H9 (cell line): ENCODE measurements around the gene NAA35. TPM values are rescaled to one million over a fixed set of nuclear protein-coding genes. Genes with fewer than 3 reads are reported as not detected.

Experiments
- DNase-seq: peaks from one replicate; pipeline ENCODE4 v3.0.0-alpha.2; 2017
- H2AFZ ChIP-seq: one replicate; pipeline ENCODE4 v1.6.1; 2013; ENCODE audit warnings: mild to moderate bottlenecking, low read length, control low read depth, moderate library complexity
- H2AK5ac ChIP-seq: 2 replicates; pipeline ENCODE4 v1.6.1; 2013; ENCODE audit warnings: low read length, control low read depth, mixed read lengths; ENCODE audit not compliant: insufficient read length
- H2BK120ac ChIP-seq: one replicate; pipeline ENCODE4 v1.6.1; 2013; ENCODE audit warnings: low read depth, mild to moderate bottlenecking, low read length, control low read depth, inconsistent platforms; ENCODE audit not compliant: poor library complexity, severe bottlenecking
- H2BK12ac ChIP-seq: 2 replicates; pipeline ENCODE4 v1.6.1; 2013; ENCODE audit warnings: low read length, control low read depth, mixed read lengths, low read depth; ENCODE audit not compliant: insufficient read length
- H2BK15ac ChIP-seq: 2 replicates; pipeline ENCODE4 v1.6.1; 2013; ENCODE audit warnings: low read depth, low read length, control low read depth
- H2BK20ac ChIP-seq: one replicate; pipeline ENCODE4 v1.6.1; 2013; ENCODE audit warnings: low read depth, mild to moderate bottlenecking, low read length, control low read depth, inconsistent platforms; ENCODE audit not compliant: poor library complexity, severe bottlenecking
- H2BK5ac ChIP-seq: 2 replicates; pipeline ENCODE4 v1.6.1; 2013; ENCODE audit warnings: low read length, control low read depth, mixed read lengths; ENCODE audit not compliant: insufficient read length
- H3K14ac ChIP-seq: 2 replicates; pipeline ENCODE4 v1.6.1; 2013; ENCODE audit warnings: low read length, control low read depth; ENCODE audit not compliant: insufficient read depth
- H3K18ac ChIP-seq: 2 replicates; pipeline ENCODE4 v1.6.1; 2013; ENCODE audit warnings: low read depth, mild to moderate bottlenecking, mixed read lengths, low read length, control low read depth; ENCODE audit not compliant: insufficient read length
- H3K23ac ChIP-seq: 2 replicates; pipeline ENCODE4 v1.6.1; 2013; ENCODE audit warnings: low read length, control low read depth, mixed read lengths, low read depth; ENCODE audit not compliant: insufficient read length
- H3K23me2 ChIP-seq: 2 replicates; pipeline ENCODE4 v1.6.1; 2013; ENCODE audit warnings: low read depth, mild to moderate bottlenecking, mixed read lengths, low read length, control low read depth; ENCODE audit not compliant: insufficient read length, poor library complexity, severe bottlenecking
- H3K27ac ChIP-seq: 2 replicates; pipeline ENCODE4 v1.5.1; 2013; ENCODE audit warnings: low read length, control low read depth, mixed read lengths, low read depth; ENCODE audit not compliant: insufficient read length
- H3K27me3 ChIP-seq: 2 replicates; pipeline ENCODE4 v1.6.1; 2013; ENCODE audit warnings: low read length, control low read depth, inconsistent platforms; ENCODE audit not compliant: insufficient read depth
- H3K4ac ChIP-seq: 2 replicates; pipeline ENCODE4 v1.6.1; 2013; ENCODE audit warnings: low read depth, mild to moderate bottlenecking, control low read depth, inconsistent platforms, low read length, moderate library complexity
- H3K4me1 ChIP-seq: 2 replicates; pipeline ENCODE4 v1.6.1; 2013; ENCODE audit warnings: low read length, control low read depth, inconsistent platforms; ENCODE audit not compliant: insufficient read depth
- H3K4me2 ChIP-seq: 2 replicates; pipeline ENCODE4 v1.6.1; 2013; ENCODE audit warnings: low read length, control low read depth, mixed read lengths; ENCODE audit not compliant: insufficient read length, insufficient read depth
- H3K56ac ChIP-seq: 2 replicates; pipeline ENCODE4 v1.6.1; 2013; ENCODE audit warnings: low read depth, mild to moderate bottlenecking, mixed read lengths, low read length, control low read depth; ENCODE audit not compliant: insufficient read length
- H3K79me1 ChIP-seq: 2 replicates; pipeline ENCODE4 v1.6.1; 2013; ENCODE audit warnings: low read depth, mild to moderate bottlenecking, moderate library complexity, low read length, control low read depth, inconsistent platforms; ENCODE audit not compliant: insufficient read depth, poor library complexity, severe bottlenecking
- H3K79me2 ChIP-seq: 2 replicates; pipeline ENCODE4 v1.6.1; 2013; ENCODE audit warnings: low read length, control low read depth, inconsistent platforms; ENCODE audit not compliant: insufficient read depth
- H3K9ac ChIP-seq: 2 replicates; pipeline ENCODE4 v1.6.1; 2013; ENCODE audit warnings: low read length, control low read depth, mixed read lengths; ENCODE audit not compliant: insufficient read length; ENCODE audit errors: extremely low read depth
- H3K9me3 ChIP-seq: one replicate; pipeline ENCODE4 v1.6.1; 2013; ENCODE audit warnings: low read depth, low read length, inconsistent platforms; ENCODE audit not compliant: control insufficient read depth
- H3T11ph ChIP-seq: one replicate; pipeline ENCODE4 v1.6.1; 2013; ENCODE audit warnings: mild to moderate bottlenecking, low read length, control low read depth, inconsistent platforms
- H4K20me1 ChIP-seq: one replicate; pipeline ENCODE4 v1.6.1; 2013; ENCODE audit not compliant: control insufficient read depth, insufficient read length, insufficient read depth
- H4K5ac ChIP-seq: 2 replicates; pipeline ENCODE4 v1.6.1; 2013; ENCODE audit warnings: low read depth, mild to moderate bottlenecking, mixed read lengths, low read length, control low read depth; ENCODE audit not compliant: insufficient read length
- H4K8ac ChIP-seq: replicated peaks from 2 replicates; pipeline ENCODE4 v1.6.1; 2013; ENCODE audit warnings: low read length, control low read depth, mixed read lengths, low read depth; ENCODE audit not compliant: insufficient read length
- H4K91ac ChIP-seq: 2 replicates; pipeline ENCODE4 v1.6.1; 2013; ENCODE audit warnings: low read depth, mild to moderate bottlenecking, moderate library complexity, mixed read lengths, low read length, control low read depth; ENCODE audit not compliant: insufficient read length
- H3K27ac Mint-ChIP-seq, 3 experiments: 2 replicates in 2 of 3; 3 replicates in 1 of 3; pipeline ENCODE4 v1.8.0; 2020 to 2021; ENCODE audit warnings: mixed read lengths in 3 of 3, mild to moderate bottlenecking in 1 of 3, moderate library complexity in 1 of 3
- H3K27me3 Mint-ChIP-seq: 2 replicates; pipeline ENCODE4 v1.8.0; 2021; ENCODE audit warnings: low read depth, mild to moderate bottlenecking, moderate library complexity, mixed read lengths
- H3K36me3 Mint-ChIP-seq, 3 experiments: 2 replicates in 2 of 3; 3 replicates in 1 of 3; pipeline ENCODE4 v1.8.0; 2020 to 2021; ENCODE audit warnings: low read depth in 3 of 3, mixed read lengths in 3 of 3; ENCODE audit not compliant: insufficient read depth in 1 of 3
- H3K4me1 Mint-ChIP-seq, 2 experiments: 2 replicates each; pipeline ENCODE4 v1.8.0; 2020; ENCODE audit warnings: mixed read lengths in 2 of 2
- H3K4me3 Mint-ChIP-seq, 2 experiments: 2 replicates in 1 of 2; 3 replicates in 1 of 2; pipeline ENCODE4 v1.8.0; 2020 to 2021; ENCODE audit warnings: mild to moderate bottlenecking in 2 of 2, mixed read lengths in 2 of 2, moderate library complexity in 1 of 2
- H3K9me3 Mint-ChIP-seq, 2 experiments: 2 replicates in 1 of 2; 3 replicates in 1 of 2; pipeline ENCODE4 v1.8.0; 2020; ENCODE audit warnings: mild to moderate bottlenecking in 2 of 2, mixed read lengths in 2 of 2, moderate library complexity in 1 of 2
- CTCF ChIP-seq: fragments of 200-600 bp; sonication (generic); conservative IDR thresholded peaks from 3 replicates; pipeline ENCODE4 v1.8.0; 2021; ENCODE audit warnings: antibody characterized with exemption, mild to moderate bottlenecking
- WGBS: extraction: QIAGEN DNeasy Blood & Tissue Kit; methylation state at CpG from one replicate; pipeline ENCODE4 v1.1.7; 2013; ENCODE audit warnings: missing lambda C conversion rate, low lambda C conversion rate, mixed read lengths; ENCODE audit not compliant: insufficient read length; ENCODE audit errors: extremely low coverage; 5-methylcytosine and 5-hydroxymethylcytosine counted together
- total RNA-seq: library from RNA; stranded (reverse); gene quantifications from 2 replicates; pipeline ENCODE4 v1.2.1, GENCODE V29; 2021

The NAA35 gene
- total RNA-seq, 1 experiment from 2014 or later: 38.6 TPM

GRCh38 chr9:86043999-86044398 is 103.1 kb downstream of the NAA35 start:
- Histone ChIP-seq H4K91ac (no peak overlapping the region), H3K56ac (no peak overlapping the region), H3K4ac (no peak overlapping the region), H4K20me1 (no peaks in the 10 kb centered on the region), H2AK5ac (no peak overlapping the region), H2BK20ac (no peak overlapping the region), H3K79me1 (no peaks in the 10 kb centered on the region), H3K4me2 (no peak overlapping the region), H3K18ac (no peak overlapping the region), H3K14ac (no peak overlapping the region), H4K8ac (no peak overlapping the region), H3K23me2 (no peaks in the 10 kb centered on the region), H2BK15ac (no peak overlapping the region), H4K5ac (no peak overlapping the region), H3K9ac (no peak overlapping the region), H3K4me1 (no peaks in the 10 kb centered on the region), H3K79me2 (no peaks in the 10 kb centered on the region), H3T11ph (no peak overlapping the region), H3K9me3 (no peaks in the 10 kb centered on the region), H3K27ac (no peak overlapping the region), H2BK5ac (no peak overlapping the region), H2BK12ac (no peak overlapping the region), H3K23ac (no peak overlapping the region), H2BK120ac (no peak overlapping the region), H2AFZ (no peak overlapping the region), H3K27me3 (no peaks in the 10 kb centered on the region)
- no peak overlapping the region for H3K27ac Mint-ChIP-seq
- no peak for DNase-seq
- no peaks in the 10 kb centered on the region for H3K4me1 Mint-ChIP-seq
- H3K27me3 Mint-ChIP-seq: no peaks in the 10 kb centered on the region
- no peaks in the 10 kb centered on the region; a peak in 1 of 5 replicates for H3K9me3 Mint-ChIP-seq
- TF ChIP-seq CTCF: peak; percentile 57
- H3K36me3 Mint-ChIP-seq: peaks cover 8 to 19% (median 15%) of the 10 kb centered on the region in 3 experiments; a peak in 6 of 7 replicates
- no peak overlapping the region for H3K4me3 Mint-ChIP-seq
- no CpG with 5 or more reads among the region's 4 CpGs for WGBS
